MM.1S (cell line): ENCODE data around the gene ROBO2.

Experiments
- DNase-seq: peaks from one replicate; pipeline ENCODE4 v3.0.0-alpha.2; 2015
- H2AFZ ChIP-seq: fragments of 300-600 bp; sonication (generic); 2 replicates; pipeline ENCODE4 v1.6.0; 2016; ENCODE audit warnings: antibody characterized with exemption, low read length
- H3F3A ChIP-seq: fragments of 300-600 bp; sonication (generic); 2 replicates; pipeline ENCODE4 v1.6.1; 2016; ENCODE audit warnings: mild to moderate bottlenecking, antibody characterized with exemption, low read length, moderate library complexity, mixed read lengths; ENCODE audit not compliant: insufficient read depth
- H3K27ac ChIP-seq: fragments of 300-600 bp; sonication (generic); 2 replicates; pipeline ENCODE4 v1.5.1; 2016; ENCODE audit warnings: mild to moderate bottlenecking, low read length
- H3K27me3 ChIP-seq: fragments of 300-600 bp; sonication (generic); replicated peaks from 2 replicates; pipeline ENCODE4 v1.6.0; 2016; ENCODE audit warnings: low read length; ENCODE audit not compliant: insufficient read depth
- H3K36me3 ChIP-seq: fragments of 300-600 bp; sonication (generic); replicated peaks from 2 replicates; pipeline ENCODE4 v1.6.1; 2016; ENCODE audit warnings: mild to moderate bottlenecking, low read length, mixed read lengths; ENCODE audit not compliant: insufficient read depth
- H3K4me1 ChIP-seq: fragments of 300-600 bp; sonication (generic); 2 replicates; pipeline ENCODE4 v1.6.1; 2016; ENCODE audit warnings: low read length, mixed read lengths
- H3K4me2 ChIP-seq: fragments of 300-600 bp; sonication (generic); 2 replicates; pipeline ENCODE4 v1.6.0; 2016; ENCODE audit warnings: low read depth, low read length
- H3K4me3 ChIP-seq: fragments of 300-600 bp; sonication (generic); 2 replicates; pipeline ENCODE4 v1.5.1; 2016; ENCODE audit warnings: low read length, mixed read lengths
- H3K79me2 ChIP-seq: fragments of 300-600 bp; sonication (generic); 2 replicates; pipeline ENCODE4 v1.6.1; 2016; ENCODE audit warnings: mixed run types, low read length, mixed read lengths
- H3K9ac ChIP-seq: fragments of 300-600 bp; sonication (generic); 2 replicates; pipeline ENCODE4 v1.6.1; 2016; ENCODE audit warnings: low read length, mixed read lengths
- H3K9me2 ChIP-seq: fragments of 300-600 bp; sonication (generic); replicated peaks from 2 replicates; pipeline ENCODE4 v1.6.1; 2016; ENCODE audit warnings: mild to moderate bottlenecking, low read length, mixed read lengths; ENCODE audit not compliant: insufficient read depth
- H3K9me3 ChIP-seq: fragments of 300-600 bp; sonication (generic); replicated peaks from 2 replicates; pipeline ENCODE4 v1.6.1; 2016; ENCODE audit warnings: mild to moderate bottlenecking, low read length, mixed read lengths; ENCODE audit not compliant: insufficient read depth
- H4K20me1 ChIP-seq: fragments of 300-600 bp; sonication (generic); 2 replicates; pipeline ENCODE4 v1.6.1; 2016; ENCODE audit warnings: mild to moderate bottlenecking, low read length, moderate library complexity, mixed read lengths; ENCODE audit not compliant: insufficient read depth
- CTCF ChIP-seq: fragments of 300-600 bp; sonication (generic); IDR thresholded peaks from 2 replicates; pipeline ENCODE4 v1.5.1; 2016; ENCODE audit warnings: antibody characterized with exemption, low read length, mixed read lengths
- EZH2 ChIP-seq: fragments of 300-600 bp; sonication (generic); optimal IDR thresholded peaks from 2 replicates; pipeline ENCODE3; 2017; ENCODE audit warnings: low read depth, mild to moderate bottlenecking, antibody characterized with exemption, low read length, mixed read lengths
- EZH2phosphoT487 ChIP-seq: fragments of 300-600 bp; sonication (generic); IDR thresholded peaks from 2 replicates; pipeline ENCODE4 v1.6.1; 2018; ENCODE audit warnings: antibody characterized with exemption, low read length

ROBO2 gene

GRCh38 chr3:77102951-77103769, 63.3 kb downstream of the ROBO2 start:
- no peak for DNase-seq
- Histone ChIP-seq H3K4me3 (no peak overlapping the region), H3K9me3 (no peaks in the 10 kb centered on the region)

GRCh38 chr3:77122652-77123051, 82.8 kb downstream of the ROBO2 start:
- H3K27ac ChIP-seq: no peak overlapping the region
- DNase-seq: no peak

More at GRCh38 chr3:77102951-77103769, 63.3 kb downstream of the ROBO2 start:
- H3K4me2 ChIP-seq: no peak overlapping the region
- no peak overlapping the region for H3K9ac ChIP-seq
- H3K36me3 ChIP-seq: no peaks in the 10 kb centered on the region
- H3K27ac ChIP-seq: no peak overlapping the region
- TF ChIP-seq CTCF (no peak), EZH2 (no peak), EZH2phosphoT487 (no peak)
- H3F3A ChIP-seq: no peaks in the 10 kb centered on the region
- H2AFZ ChIP-seq: no peak overlapping the region
- no peaks in the 10 kb centered on the region for H3K4me1 ChIP-seq
- no peaks in the 10 kb centered on the region for H4K20me1 ChIP-seq
- H3K9me2 ChIP-seq: no peaks in the 10 kb centered on the region
- H3K27me3 ChIP-seq: no peaks in the 10 kb centered on the region
- H3K79me2 ChIP-seq: no peaks in the 10 kb centered on the region

GRCh38 chr3:77125966-77126365, 86.1 kb downstream of the ROBO2 start:
- Histone ChIP-seq H3K36me3 (no peaks in the 10 kb centered on the region), H3K27ac (no peak overlapping the region), H3K27me3 (no peaks in the 10 kb centered on the region), H3K9me3 (no peaks in the 10 kb centered on the region), H3K4me1 (no peaks in the 10 kb centered on the region), H2AFZ (no peak overlapping the region), H4K20me1 (no peaks in the 10 kb centered on the region), H3K79me2 (no peaks in the 10 kb centered on the region), H3F3A (no peaks in the 10 kb centered on the region), H3K4me2 (no peak overlapping the region), H3K9ac (no peak overlapping the region), H3K9me2 (no peaks in the 10 kb centered on the region), H3K4me3 (no peak overlapping the region)
- TF ChIP-seq CTCF: no peak
- no peak for TF ChIP-seq EZH2phosphoT487
- TF ChIP-seq EZH2: no peak
- DNase-seq: no peak

More at GRCh38 chr3:77122652-77123051, 82.8 kb downstream of the ROBO2 start:
- no peaks in the 10 kb centered on the region for H4K20me1 ChIP-seq
- H3F3A ChIP-seq: no peaks in the 10 kb centered on the region
- H3K9me3 ChIP-seq: no peaks in the 10 kb centered on the region
- H3K9ac ChIP-seq: no peak overlapping the region
- H3K9me2 ChIP-seq: no peaks in the 10 kb centered on the region
- H3K36me3 ChIP-seq: no peaks in the 10 kb centered on the region
- no peaks in the 10 kb centered on the region for H3K79me2 ChIP-seq
- no peak for TF ChIP-seq EZH2phosphoT487
- no peak for TF ChIP-seq CTCF
- no peak for TF ChIP-seq EZH2
- H3K4me2 ChIP-seq: no peak overlapping the region
- no peak overlapping the region for H3K4me3 ChIP-seq
- no peak overlapping the region for H2AFZ ChIP-seq
- no peaks in the 10 kb centered on the region for H3K27me3 ChIP-seq
- H3K4me1 ChIP-seq: no peaks in the 10 kb centered on the region
